Embryonic facial prominence (tissue), 1 donor: ENCODE data around the gene ADAMTS17.

Source experiments
- DNase-seq: peaks from one replicate; pipeline ENCODE4 v3.0.0-alpha.2; 2016; ENCODE audit errors: extremely low spot score

ADAMTS17 gene

DNA sequence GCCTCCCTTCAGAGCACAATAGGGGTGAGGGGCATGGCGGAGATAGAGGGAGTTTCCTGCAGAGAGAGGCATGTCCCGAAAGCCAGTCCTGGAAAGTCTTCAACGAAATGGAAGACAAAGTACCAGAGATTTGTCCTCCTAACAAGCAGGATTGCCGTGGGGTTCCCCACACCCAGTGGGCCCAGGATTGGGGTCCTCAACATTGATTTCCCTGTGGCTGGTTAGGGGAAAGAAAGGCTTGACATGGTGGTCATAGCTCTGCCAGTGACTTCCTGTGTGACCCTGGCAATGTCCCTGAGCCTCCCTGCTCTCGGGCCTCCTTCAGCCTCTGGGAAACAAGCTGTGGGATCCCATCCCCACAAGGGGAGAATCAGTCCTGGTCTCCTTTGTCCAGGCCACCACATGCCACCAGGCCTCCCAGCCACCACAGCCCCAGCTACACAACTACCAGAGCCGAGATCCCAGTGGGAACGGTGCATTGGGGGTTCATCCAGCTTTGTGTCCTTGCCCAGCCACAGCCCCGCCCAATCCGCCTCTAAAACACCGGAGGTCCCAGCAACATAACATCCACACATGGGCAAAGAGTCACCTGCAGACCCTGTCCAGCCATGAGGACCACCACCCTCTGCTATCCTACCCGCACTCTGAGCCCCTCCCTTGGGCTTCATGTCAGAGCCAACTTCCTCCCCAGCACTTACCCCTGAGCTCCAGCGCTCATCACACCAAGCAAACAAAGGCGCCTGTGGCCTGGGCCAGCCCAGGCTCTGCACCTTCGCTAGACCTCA, 63.0 kb downstream of the ADAMTS17 start:
- no peak for DNase-seq

DNA sequence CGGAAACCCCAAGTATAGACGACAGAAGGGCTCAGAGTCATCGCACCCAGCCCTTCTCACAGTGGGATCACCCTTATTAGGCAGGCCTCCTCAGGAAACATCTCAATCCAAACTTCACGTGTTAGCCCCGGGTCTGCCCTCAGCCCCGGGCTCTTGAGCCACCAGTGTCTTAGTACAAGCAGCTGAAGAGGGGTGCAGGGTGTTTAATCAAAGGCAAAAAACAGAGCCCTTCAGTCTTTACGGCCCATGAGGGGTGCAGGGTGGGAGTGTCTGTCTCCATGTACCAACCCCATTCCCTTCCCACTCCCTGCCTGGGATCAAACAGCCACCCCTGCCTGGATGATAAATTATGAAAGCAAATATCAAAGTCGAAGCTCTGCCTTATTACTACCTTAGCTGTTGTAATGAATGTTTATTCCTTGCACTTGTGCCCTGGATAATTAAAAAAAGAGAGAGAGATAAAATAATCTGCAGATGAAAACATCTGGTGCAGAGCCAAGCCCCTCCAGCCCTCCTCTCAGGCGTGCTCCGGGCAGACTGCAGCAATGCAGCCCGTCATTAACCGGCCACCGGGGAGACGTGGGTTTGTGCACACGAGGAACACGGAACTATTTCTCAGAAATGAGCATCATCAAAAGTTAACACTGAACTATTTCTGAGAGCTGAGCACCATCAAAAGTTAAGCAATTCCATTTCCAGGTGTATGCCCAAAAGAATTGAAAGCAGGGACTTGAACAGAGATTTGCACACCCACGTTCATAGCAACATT, 64.5 kb downstream of the ADAMTS17 start:
- DNase-seq, result no peak

DNA sequence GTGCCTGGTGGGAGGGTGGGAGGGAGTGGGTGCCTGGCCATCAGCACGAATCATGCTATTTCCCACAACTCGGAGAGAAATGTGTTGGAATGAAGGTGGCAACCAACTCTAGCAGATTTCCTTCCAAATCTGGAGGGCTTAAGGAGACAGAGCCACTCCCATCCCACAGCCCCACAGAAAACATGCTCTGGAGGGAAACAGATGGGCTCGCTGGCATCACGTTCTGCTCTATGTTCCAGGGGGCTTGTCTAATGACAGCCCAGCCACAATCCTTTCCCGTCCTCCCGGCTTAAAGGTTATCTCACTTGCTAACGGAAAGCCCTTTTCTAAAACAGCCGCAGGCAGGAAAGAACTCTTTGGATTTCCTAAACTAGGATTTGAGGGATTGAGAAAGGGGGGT, 65.3 kb downstream of the ADAMTS17 start:
- DNase-seq, result no peak

GRCh38 chr15:100275641-100276040, 66.1 kb downstream of the ADAMTS17 start:
- no peak for DNase-seq

DNA sequence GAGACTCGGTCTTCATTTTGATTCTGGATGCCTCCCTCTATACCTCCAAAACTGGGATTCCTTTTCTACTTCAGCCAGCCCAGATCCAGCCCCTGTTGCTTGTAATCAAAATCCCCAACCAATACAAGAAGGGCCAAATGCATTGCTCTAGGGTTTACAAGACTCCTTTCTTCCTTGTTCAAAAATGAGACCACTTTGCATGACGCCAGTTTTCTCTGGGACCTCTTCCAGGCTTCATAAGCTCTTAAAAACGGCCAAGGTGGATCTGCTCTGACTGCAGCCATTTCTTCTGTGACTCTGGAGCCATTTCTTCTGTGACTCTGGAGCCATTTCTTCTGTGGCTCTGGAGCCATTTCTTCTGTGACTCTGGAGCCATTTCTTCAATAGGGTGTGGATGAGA, 71.9 kb downstream of the ADAMTS17 start:
- no peak for DNase-seq

DNA sequence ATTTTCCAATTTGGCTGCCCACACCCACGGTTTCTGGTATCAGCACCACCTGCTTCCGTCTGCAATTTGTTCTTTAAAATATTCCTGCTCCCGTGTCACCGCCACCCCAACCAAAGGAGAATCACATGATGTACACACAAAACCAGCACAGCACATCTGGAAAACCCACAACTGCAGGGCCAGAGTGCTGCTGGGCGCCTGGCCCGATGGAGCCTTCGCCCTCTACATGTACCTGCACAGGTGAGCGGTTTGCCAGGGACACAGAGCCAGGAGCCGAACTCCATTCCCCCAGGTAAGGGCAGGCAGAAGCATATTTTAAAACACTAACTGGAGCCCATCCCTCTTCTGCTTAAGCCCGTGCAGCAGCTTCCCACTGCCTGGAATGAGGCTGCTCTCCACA, 75.6 kb downstream of the ADAMTS17 start:
- no peak for DNase-seq

DNA sequence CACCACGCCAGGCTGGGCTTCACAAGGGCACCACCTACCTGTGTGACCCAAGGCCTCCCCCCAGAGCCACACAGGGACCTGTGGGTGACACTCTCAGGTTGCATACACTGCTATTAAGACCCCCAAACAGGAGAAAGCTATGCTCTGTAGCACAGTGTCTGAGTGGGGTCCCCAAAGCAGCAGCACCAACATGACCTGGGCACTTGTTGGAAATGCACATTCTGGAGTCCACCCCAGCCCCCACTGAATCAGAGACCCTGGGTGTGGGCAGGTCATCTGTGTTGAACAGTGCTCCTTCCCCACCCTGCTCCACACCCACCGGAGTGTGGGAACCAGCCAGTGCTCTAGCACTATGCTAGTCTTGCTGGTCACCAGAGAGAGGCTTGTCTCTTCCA, 76.1 kb downstream of the ADAMTS17 start:
- DNase-seq, result no peak

- DNase-seq, result no peak
Observed at GRCh38 chr15:100264994-100265640, 76.7 kb downstream of the ADAMTS17 start.

GRCh38 chr15:100263721-100264455, 77.9 kb downstream of the ADAMTS17 start:
- no peak for DNase-seq

DNA sequence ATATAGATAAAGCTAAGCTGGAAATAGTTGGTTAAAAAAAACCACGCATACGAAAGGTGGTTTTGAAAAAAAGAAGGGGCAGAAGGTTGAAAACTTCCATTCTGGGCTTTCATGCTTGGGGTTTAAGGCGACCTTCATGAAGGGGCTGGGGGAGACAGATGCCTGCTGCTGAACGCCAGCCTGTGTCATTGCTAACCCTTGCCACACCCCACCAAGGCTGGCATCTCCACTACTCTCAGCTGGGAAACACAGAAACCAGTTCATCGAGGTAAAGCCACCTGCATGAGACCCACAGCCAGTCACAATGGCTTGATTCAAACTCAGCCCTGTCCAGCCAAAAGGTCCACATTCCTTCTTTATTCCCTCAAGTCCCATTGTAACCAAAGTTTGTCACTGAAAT, 78.7 kb downstream of the ADAMTS17 start:
- DNase-seq, result no peak

GRCh38 chr15:100261302-100262240, 80.2 kb downstream of the ADAMTS17 start:
- DNase-seq, result no peak

- no peak for DNase-seq
Observed at GRCh38 chr15:100259266-100259665, 82.5 kb downstream of the ADAMTS17 start.

DNA sequence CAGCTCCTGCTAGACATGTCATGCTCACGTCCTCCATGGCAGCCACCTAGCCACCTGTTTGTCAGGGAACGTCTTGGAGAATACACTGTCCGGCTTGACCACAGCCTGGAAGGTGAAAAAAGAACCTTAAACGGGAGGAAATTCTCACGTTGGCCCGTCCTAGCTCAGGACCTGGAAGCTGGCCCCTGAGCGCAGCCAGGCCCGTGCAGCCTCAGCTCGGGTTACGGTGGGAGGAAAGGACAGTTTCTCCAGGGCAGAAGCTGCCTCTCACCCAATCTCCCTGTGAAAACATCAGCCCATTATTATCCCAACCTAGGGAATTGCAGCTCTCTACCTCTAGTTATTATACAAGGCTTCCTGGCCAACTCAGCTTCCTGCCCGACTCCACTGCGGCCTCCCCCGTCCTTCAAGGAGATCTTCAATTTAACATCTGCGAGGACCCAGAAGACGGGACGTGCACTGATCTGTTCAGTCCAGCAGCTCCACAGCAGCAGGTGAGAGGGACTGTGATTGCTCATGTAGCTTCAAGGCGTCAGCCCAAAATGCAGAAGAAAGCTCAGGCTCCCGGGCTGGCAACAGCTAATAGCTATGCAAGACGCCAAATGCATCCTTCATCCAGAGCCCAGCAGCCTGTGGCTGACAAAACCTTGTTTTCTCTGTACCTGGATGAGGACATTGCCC, 84.7 kb downstream of the ADAMTS17 start:
- no peak for DNase-seq

DNA sequence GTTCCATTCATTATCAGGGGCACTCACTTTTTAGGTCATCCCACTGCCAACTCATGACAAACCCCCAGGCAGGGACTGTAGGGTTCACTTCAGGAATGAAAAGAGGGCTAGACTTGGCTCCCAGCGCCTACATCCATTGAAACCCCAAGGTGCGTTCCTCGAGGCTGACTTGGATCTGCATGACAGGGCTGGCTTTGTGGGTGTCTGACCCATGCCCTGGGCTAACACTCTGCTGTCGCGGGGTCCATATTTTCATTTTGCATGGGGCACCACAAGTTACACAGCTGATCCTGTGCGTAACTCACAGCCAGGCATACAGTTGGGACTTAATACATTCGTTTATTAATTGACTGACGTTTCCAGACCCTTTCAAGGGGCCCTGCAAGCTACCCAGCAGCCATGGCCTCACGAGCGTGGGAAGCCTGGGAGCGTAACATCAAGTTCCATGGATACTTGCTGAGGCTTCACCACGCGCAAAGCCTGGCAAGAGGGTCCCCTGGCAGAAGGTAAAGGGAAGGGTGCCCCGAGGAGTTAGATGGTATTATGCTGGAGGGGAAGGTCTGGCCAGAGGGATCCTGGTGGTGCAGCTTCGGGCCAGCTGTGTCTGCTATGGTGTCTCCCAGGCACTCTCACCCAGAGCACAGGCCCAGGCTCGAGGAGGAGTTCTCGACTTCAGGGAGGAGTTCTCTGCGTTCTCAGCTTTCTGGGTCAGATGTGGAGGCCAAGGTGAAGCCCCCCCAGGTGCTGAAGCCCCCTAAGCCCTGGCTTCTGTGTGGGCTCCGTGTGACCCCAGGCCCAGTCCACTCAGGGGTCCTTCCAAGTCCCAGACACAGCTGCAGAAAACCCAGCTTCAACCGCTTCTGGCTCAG, 85.4 kb downstream of the ADAMTS17 start:
- no peak for DNase-seq

DNA sequence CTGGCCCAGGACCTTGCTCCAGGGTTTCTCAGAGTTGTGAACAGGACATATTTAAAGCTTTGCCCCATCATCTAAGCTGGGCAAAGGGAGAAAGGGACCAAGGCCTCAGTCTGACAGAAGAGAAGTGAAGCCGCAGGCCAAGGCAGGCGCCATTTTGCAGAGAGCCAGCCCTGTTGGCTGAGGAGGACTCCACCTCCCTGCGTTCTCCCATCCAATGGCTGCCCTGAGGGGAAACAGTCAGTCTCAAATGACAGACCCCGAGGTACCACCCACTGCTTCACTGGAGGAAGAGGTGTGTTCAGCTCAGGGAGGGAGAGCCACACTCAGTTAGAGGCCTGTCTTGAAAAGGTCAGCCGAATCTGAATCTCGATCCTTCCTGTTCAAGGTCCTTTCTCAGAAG, 86.1 kb downstream of the ADAMTS17 start:
- no peak for DNase-seq

DNA sequence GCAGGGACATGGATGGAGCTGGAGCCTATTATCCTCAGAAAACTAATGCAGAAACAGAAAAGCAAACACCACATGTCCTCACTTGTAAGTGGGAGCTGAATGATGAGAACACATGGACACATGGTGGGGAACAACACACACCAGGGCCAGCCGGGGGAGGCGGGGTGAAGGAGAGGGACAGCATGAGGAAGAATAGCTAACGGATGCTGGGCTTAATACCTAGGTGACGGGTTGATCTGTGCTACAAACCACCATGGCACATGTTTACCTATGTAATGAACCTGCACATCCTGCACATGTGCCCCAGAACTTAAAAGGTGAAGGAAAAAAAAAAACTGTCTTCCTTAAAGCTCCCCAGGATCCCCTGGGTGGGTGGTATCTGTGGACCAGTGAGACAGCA, 87.1 kb downstream of the ADAMTS17 start:
- DNase-seq, result no peak

DNA sequence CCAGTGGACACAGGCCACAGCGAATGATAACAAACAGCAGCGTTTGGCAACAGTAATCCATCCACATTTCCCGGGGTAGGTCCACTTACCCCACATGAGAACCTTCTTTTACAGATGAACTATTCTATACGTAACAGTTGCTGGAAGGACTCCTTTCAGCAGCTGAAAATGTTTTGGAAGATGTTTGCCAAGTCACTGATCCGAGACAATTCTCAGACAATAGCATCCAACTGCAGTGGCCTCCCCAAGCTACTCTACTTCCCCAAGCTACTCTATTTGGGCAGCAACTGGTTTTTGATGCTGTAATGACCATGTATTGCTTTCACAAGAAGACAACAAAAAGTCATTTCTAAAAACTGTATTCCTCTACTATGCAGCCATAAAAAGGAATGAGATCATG, 87.5 kb downstream of the ADAMTS17 start:
- DNase-seq, result no peak

- no peak for DNase-seq
Observed at GRCh38 chr15:100253640-100254039, 88.1 kb downstream of the ADAMTS17 start.

DNA sequence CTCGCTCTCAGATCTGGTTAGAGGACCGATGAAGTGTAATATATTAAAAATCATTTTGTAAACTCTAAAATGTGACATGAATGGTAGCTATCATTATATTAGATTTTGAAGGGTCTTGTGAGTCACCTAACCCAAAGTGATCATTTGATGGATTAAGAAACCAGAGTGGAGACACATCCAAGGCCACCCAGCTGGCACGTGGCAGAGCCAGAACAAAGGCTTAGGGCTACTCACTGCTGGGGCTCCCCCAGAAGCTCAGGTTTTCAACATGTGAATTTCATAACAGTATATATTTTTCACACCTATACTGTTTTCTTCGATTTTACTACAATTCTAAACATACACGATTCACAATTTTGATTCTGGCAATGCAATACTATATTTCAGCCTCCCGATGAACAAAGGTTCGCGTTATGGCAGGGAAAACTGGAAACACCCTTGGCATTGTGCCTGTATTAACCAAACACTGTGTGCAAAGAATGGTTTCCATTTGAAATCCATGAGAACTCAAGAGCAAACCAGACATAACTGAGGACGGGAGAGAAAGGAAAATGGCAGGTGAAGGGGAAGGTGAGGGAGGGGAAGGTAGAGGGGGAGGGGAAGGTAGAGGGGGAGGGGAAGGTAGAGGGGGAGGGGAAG, 88.9 kb downstream of the ADAMTS17 start:
- no peak for DNase-seq
